ENCODE data around the gene NUCB1.
"Not testable (repeated sequence)": the region's sequence is repeated elsewhere in the genome, so short reads cannot be mapped to it uniquely, and the experiment has no call there.

NUCB1 gene

DNA sequence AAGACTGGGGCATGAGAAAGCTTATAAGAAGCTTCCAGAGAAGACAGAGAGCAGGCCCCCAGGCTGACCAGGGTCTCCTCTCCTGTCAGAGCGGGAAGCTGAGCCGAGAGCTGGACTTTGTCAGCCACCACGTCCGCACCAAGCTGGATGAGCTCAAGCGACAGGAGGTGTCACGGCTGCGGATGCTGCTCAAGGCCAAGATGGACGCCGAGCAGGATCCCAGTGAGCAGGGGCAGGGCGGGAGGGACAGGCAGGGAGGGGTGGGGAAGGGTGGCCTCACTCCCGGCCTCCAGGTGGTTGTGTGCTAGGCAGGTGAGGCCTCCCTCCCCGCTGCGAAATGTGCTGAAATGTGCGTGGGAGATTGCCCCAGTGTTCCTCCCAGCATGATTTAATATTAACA lies 5.6 kb downstream of the NUCB1 start:
- no peak for DNase-seq (ENCODE audit: low spot score)

DNA sequence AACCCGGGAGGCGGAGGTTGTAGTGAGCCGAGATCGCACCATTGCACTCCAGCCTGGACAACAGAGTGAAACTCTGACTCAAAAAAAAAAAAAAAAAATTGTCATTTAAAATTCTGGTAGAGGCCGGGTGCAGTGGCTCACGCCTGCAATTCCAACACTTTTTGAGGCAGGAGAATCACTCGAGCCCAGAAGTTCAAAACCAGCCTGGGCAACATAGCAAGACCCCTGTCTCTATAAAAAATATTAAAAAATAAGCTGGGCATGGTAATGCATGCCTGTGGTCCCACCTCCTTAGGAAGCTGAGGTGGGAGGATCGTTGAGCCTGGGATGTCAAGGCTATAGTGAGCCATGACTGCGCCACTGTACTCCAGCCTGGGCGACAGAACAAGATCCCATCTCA lies 6.2 kb downstream of the NUCB1 start:
- DNase-seq (ENCODE audit: low spot score), result no peak
- FAIRE-seq, result no peak

More for the DNA sequence above, 5.6 kb downstream of the NUCB1 start:
- no peak for FAIRE-seq

DNA sequence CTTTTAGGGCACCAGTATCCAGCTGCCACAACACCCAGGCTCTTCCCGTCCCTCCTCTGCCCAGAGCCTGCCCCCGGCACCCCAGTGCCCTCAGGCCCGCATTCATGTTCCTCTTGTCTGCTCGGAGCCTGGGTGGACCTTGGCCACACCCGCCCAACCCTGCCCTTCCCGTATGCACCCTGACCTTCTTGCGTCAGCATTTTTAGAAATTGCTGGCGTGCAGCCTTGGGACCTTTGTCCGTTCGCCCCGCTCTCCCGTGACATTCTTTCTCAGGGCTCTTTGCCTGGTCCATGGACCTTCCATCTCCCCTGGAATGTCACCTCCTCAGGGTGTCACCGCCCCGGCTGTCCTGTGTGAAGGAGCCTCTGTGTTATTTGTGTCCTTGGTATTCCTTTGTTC lies 7.6 kb downstream of the NUCB1 start:
- FAIRE-seq (no peak), DNase-seq (ENCODE audit: low spot score) (no peak)

DNA sequence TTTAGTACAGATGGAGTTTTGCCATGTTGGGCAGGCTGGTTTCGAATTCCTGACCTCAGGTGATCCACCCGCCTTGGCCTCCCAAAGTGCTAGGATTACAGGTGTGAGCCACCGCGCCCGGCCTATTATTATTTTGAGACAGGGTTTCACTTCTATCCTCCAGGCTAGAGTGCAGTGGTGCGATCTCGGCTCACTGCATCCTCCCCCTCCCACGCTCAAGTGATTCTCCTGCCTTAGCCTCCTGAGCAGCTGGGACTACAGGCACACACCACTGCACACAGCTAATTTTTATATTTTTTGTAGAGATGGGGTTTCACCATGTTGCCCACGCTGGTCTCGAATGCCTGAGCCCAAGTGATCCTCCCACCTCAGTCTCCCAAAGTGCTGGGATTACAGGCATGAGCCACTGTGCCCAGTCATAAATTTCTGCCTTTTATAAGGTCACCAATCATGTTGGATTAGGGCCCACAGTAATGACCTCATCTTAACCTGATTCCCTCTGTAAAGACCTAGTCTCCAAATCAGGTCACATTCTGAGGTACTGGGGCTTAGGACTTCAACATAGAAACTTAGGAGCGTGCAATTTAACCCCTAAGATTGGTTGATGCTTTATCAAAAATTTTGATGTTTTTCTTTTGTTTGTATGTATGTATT lies 9.4 kb downstream of the NUCB1 start:
- not testable (repeated sequence) for DNase-seq (ENCODE audit: low spot score); FAIRE-seq

DNA sequence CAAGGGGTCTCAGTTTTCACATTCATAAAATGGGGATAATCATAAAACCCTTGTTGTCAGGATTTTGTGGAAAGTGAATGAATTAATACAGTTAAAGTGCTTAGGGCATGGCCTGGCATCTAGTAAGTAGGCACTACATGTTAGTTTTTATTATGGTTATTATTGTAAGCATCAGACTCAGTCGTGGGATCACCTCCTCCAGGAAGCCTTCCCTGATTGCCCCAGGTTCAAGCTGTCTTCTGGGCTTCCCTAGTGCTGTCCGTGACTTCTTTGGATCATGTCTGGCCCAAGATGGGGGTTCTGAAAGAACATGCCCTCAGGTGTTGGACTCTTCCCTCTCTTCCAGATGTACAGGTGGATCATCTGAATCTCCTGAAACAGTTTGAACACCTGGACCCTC lies 10.7 kb downstream of the NUCB1 start:
- no peak for DNase-seq (ENCODE audit: low spot score)
- no peak for FAIRE-seq

DNA sequence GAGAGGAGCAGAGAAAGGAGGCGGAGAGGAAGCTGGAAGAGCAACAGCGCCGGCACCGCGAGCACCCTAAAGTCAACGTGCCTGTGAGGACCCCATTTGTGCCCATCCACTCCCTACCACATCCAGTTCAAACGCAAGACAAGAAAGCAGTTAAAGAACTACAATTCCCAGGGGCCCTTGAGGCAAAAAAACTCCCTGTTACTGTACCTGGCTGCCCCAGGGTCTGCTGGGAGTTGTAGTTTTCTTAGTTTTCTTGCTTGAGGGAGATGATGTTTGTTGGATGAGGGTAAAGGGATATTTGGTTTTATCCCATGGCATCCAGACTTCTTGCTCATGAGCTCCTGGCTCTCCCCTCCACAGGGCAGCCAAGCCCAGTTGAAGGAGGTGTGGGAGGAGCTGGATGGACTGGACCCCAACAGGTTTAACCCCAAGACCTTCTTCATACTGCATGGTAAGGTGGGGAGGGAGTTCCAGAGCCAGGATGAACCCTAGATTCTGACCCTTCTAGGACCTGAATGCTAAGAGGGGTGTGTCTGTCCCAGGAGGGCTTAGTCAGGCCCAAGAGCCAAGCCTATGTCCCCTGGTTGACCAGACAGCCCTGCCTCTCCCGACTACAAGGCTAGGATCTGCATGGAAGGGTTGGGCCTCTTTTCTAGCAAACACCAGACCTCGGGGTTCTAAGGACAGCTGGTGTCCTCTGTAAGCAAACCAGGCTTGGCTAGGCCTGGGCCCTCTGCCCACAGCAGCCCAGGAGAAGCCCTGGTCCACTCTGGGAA lies 13.2 kb downstream of the NUCB1 start:
- FAIRE-seq (no peak), DNase-seq (ENCODE audit: low spot score) (no peak)

DNA sequence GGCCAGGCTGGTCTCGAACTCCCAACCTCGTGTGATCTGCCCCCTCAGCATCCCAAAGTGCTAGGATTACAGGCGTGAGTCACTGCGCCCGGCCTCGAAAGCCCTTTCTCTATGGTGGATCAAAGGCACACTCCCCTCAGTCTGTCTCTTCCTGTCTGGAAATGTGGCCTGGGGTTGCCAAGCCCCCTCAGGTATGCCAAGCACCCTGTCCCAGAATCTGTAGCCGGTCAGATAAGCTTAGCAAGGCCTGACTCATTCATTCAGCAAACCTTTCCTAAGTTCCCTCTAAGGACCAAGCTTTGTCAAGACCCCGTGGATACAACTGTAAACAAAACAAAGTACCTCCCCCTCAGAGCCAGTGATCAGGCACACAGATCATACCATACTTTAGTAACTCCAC lies 14.1 kb downstream of the NUCB1 start:
- no peak for FAIRE-seq

DNA sequence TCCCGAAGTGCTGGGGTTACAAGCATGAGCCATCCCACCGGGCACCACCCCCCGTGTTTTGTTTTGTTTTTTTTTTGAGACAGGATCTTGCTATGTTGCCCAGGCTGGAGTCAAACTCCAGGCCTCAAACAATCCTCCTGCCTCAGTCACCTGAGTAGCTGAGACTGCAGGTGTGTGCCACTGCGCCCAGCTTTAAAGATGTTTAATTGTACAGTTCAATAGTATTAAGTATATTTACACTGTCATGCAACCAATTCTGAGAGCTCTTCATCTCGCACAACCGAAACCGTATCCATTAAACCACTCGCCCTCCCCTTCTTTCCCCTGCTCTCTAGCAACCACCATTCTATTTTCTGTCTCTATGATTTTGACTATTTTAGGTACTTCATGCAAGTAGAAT lies 15.6 kb downstream of the NUCB1 start:
- DNase-seq (ENCODE audit: low spot score) (no peak), FAIRE-seq (no peak)

More for the DNA sequence above, 14.1 kb downstream of the NUCB1 start:
- DNase-seq (ENCODE audit: low spot score), result no peak

DNA sequence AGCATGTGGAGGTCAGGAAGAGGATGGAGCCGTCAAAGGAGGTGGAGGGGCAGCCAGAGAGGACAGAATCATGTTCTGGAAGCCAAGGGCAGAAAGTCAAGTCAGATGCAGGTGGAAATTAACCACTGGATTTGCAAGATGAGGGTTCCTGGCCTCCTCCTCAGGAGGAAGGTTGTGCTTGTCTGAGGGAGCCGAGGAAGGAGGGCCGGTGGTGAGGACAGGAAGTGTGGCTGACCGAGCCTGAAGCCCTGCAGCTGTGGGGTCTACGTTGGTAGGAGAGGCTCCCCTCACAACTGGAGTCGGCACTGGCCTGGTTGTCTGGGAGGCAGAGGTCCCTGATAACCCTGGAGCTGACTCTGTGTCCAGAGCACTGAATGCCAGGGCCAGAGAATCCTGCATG lies 18.0 kb downstream of the NUCB1 start:
- FAIRE-seq (no peak), DNase-seq (ENCODE audit: low spot score) (no peak)

DNA sequence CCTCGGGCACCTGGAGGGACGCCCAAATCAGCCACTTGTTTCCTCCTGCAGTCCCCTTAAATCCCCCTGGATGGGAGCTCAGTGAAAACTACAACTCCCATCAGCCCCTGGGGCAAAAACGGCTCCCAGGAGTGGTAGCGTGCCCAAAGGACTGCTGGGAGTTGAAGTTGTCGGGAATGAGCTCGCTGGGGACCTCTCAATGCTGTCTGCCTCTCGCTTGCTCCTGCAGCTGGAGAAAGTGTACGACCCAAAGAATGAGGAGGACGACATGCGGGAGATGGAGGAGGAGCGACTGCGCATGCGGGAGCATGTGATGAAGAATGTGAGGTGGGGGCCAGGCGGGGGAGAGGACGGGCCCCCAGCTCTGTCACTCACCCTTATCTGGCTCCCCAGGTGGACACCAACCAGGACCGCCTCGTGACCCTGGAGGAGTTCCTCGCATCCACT lies 18.7 kb downstream of the NUCB1 start:
- no peak for FAIRE-seq

DNA sequence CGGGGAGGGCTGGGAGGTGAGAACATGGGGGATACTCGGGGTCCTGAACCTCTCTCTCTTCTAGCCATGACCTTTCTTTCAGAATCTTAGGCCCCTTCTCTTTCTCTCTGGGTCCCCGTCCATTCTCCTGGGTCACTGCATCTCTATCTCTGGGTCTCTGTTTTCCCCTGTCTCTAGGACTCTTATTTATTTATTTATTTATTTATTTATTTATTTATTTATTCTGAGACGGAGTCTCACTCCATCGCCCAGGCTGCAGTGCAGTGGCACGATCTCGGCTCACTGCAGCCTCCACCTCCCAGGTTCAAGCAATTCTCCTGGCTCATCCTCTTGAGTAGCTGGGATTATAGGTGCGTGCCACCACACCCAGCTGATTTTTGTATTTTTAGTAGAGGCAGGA lies 19.2 kb downstream of the NUCB1 start:
- not testable (repeated sequence) for DNase-seq (ENCODE audit: low spot score); FAIRE-seq

More for the DNA sequence above, 18.7 kb downstream of the NUCB1 start:
- DNase-seq (ENCODE audit: low spot score), result no peak

DNA sequence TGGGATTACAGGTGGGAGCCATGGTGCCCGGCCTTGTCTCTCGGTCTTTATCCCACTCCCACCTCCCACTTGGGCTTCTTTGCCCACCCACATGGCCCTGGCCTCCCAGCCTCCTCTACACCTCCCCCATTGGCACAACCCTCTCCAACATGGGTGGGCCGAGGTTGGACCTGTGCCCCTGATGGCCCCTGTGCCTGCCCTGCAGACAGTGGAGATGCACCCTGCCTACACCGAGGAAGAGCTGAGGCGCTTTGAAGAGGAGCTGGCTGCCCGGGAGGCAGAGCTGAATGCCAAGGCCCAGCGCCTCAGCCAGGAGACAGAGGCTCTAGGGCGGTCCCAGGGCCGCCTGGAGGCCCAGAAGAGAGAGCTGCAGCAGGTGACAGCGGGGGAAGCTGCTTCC lies 20.8 kb downstream of the NUCB1 start:
- DNase-seq (ENCODE audit: low spot score), result no peak
- FAIRE-seq, result no peak

DNA sequence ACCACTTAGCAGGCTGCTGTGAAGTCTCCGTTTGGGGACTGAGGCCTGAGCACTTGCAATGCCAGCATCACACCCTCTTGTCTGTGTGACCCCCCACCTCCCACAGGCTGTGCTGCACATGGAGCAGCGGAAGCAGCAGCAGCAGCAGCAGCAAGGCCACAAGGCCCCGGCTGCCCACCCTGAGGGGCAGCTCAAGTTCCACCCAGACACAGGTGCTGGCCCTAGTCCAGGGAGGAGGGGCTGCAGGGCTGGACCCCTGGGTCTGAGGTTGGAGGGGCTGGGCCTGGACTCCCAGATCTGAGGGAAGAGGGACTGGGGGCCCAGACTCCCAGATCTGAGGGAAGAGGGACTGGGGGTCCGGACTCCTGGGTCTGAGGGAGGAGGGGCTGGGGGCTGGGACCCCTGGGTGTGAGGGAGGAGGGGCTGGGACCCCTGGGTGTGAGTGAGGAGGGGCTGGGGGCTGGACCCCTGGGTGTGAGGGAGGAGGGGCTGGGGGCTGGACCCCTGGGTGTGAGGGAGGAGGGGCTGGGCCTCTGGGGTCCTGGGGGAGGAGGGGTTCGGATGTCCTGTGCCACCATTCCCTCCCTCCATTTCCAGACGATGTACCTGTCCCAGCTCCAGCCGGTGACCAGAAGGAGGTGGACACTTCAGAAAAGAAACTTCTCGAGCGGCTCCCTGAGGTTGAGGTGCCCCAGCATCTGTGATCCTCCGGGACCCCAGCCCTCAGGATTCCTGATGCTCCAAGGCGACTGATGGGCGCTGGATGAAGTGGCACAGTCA lies 21.8 kb downstream of the NUCB1 start:
- no peak for FAIRE-seq
- no peak for DNase-seq (ENCODE audit: low spot score)

DNA sequence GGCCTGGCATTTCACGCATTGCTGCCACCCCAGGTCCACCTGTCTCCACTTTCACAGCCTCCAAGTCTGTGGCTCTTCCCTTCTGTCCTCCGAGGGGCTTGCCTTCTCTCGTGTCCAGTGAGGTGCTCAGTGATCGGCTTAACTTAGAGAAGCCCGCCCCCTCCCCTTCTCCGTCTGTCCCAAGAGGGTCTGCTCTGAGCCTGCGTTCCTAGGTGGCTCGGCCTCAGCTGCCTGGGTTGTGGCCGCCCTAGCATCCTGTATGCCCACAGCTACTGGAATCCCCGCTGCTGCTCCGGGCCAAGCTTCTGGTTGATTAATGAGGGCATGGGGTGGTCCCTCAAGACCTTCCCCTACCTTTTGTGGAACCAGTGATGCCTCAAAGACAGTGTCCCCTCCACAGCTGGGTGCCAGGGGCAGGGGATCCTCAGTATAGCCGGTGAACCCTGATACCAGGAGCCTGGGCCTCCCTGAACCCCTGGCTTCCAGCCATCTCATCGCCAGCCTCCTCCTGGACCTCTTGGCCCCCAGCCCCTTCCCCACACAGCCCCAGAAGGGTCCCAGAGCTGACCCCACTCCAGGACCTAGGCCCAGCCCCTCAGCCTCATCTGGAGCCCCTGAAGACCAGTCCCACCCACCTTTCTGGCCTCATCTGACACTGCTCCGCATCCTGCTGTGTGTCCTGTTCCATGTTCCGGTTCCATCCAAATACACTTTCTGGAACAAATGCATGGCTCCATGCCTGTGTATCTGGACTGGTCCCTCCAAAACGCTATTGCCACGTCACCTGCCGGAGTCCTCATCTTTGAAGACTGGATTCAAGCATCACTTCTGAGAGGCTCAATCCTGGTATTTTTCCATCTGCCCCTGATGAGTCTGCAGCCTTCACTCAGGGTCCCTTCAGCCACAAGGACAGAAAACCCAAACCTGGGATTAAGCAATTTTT lies 22.7 kb downstream of the NUCB1 start:
- no peak for DNase-seq (ENCODE audit: low spot score)
- FAIRE-seq, result no peak

DNA sequence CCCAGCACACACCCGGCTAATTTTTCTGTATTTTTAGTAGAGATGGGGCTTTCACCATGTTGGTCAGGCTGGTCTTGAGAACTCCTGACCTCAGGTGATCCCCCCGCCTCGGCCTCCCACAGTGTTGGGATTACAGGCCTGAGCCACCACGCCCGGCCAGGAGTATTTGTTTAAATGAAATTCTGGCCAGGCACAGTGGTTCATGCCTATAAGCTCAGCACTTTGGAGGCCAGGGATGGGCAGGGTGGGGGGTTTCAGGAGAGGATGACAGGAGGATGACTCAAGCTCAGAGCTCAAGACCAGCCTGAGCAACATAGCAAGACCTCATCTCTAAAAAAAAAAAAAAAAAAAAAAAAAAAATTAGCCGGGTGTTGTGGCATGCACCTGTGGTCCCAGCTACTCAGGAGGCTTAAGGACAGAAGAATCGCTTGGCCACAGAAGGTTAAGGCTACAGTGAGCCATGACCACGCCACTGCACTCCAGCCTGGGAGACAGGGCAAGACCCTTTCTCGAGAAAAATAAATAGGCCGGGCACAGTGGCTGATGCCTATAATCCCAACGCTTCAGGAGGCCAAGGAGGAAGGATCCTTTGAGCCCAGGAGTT lies 25.2 kb downstream of the NUCB1 start:
- FAIRE-seq (peak; percentile 30), DNase-seq (ENCODE audit: low spot score) (peak; percentile 79)

DNA sequence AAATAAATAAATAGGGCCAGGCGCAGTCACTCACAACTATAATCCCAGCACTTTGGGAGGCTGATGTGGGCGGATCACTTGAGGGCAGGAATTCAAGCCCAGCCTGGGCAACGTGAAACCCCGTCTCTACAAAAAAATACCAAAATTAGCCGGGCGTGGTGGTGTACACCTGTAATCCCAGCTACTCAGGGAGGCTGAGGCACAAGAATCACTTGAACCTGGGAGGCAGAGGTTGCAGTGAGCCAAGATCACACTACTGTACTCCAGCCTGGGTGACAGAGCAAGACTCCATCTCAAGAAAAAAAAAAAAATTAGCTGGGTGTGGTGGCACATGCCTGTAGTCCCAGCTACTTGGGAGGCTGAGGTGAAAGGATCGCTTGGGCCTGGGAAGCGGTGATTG lies 25.8 kb downstream of the NUCB1 start:
- not testable (repeated sequence) for FAIRE-seq; DNase-seq (ENCODE audit: low spot score)

DNA sequence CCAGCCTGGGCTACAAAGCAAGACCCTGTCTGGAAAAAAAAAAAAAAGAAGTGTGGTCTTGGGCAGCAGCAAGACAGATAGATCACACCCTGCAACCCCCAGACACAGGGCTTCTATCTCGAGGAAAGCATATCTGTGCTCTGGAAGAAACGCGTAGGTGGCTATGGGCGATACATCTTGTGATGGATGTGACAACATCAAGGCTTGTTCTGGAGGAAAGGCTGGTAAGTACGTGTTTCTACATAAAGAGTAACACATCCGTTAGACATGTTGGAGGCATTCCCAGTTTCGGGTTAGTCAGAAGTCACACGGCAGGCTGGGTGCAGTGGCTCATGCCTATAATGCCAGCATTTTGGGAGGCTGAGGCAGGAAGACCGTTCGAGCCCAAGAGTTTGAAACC lies 26.8 kb downstream of the NUCB1 start:
- FAIRE-seq, result peak; percentile 85
- DNase-seq (ENCODE audit: low spot score), result peak; percentile 88

DNA sequence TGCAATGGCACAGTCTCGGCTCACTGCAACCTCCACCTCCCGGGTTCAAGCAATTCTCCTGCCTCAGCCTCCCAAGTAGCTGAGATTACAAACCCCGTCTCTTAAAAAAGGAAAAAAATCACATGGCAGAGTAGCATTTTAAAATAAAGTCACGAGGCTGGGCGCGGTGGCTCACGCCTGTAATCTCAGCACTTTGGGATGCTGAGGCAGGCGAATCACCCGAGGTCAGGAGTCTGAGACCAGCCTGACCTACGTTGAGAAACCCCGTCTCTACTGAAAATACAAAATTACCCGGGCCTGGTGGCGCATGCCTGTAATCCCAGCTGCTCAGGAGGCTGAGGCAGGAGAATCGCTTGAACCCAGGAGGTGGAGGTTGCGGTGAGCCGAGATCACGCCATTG lies 27.6 kb downstream of the NUCB1 start:
- not testable (repeated sequence) for DNase-seq (ENCODE audit: low spot score); FAIRE-seq

DNA sequence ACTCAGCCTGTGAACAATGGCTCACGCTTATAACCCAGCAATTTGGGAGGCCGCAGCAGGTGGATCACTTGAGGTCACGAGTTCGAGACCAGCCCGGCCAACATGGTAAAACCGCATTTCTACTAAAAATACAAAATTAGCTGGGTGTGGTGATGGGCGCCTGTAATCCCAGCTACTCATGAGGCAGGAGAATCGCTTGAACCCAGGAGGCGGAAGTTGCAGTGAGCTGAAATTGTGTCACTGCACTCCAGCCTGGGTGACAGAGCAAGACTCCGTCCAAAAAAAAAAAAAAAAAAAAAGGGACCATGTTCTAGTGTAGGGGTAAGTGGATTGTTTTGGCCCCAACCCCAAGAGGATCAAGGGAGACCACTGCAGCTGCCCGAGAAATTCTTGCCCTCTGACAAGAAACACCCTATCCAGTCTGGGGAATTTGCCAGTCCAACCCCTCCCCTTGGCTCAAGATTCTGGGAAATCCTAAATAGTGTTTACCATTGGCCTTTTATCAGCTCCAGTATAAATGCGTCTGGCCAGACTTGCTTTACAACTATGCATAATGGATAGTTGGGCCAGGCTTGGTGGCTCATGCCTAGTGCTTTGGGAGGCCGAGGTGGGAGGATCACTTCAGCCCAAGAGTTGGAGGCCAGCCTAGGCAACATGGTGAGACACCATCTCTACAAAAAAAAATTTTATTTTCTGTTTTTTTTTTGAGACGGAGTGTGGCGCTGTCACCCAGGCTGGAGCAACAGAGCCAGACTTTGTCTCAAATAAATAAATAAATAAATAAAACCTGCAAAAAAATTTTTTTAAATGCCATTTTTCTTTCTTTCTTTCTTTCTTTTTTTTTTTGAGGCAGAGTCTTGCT lies 28.3 kb downstream of the NUCB1 start:
- FAIRE-seq, result no peak
- no peak for DNase-seq (ENCODE audit: low spot score)
